ENCODE results near the gene KCTD20. TPM values are rescaled to one million over a fixed set of nuclear protein-coding genes. Genes with fewer than 3 reads are reported as not detected.

KCTD20 gene
- 51.3 and 113 TPM in 2 replicates for total RNA-seq

DNA sequence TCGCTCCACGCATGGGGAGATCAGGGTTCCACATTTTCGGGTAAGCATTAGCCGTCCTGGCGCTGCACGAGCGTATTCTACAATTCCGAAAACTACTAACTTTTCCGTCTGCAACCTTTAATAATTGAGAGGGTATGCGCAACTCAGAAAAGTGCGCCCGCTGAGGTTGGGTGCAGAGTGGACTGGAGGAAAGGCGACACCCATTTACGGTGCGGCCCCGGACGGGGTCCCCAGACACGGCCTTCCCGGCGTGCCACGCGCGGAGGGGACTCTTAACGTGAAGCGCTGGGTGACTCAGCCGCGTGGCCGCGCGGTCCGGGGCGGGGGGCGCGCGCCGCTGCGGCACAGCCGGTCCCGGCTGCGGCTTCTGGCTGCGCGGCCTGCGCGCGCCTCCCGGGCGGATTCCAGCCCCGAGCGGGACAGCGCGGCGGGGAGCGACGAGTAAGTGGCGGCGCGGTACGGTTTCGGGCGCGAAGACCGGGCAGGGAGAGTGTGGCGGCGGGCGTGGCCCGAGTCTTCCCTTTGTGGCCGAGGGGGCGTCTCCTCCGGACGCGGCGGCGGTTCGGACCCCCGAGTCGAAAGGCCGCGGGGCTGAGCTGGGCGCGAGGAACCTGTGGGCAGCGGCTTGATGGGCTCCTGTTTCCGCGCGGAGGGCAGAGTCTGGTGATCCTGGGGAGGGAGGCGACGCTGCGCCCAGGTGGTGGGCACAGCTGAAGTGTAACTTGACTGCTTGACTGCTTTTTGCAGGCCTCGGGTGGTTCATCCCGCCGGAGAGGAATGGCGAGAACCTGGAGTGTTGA is at the start of gene KCTD20, which contains the start of gene PXT1:
Gene KCTD20 (plus strand): TSS at position 330 of the 800 bp plus-strand sequence. CDS start 27,098 bp downstream, outside the sequence.
Gene PXT1 (minus strand): TSS at position 184 of the 800 bp plus-strand sequence. CDS start 16,772 bp downstream, outside the sequence.

Other genes starting within 250 kb of the KCTD20 start
- 18.1 and 24.4 TPM in 2 replicates for gene BRPF3, start 246.3 kb upstream of the KCTD20 start, total RNA-seq
- gene PNPLA1, start 172.9 kb upstream of the KCTD20 start, total RNA-seq, result 0.03 and 0.07 TPM in 2 replicates
- gene BNIP5, start 106.1 kb upstream of the KCTD20 start, total RNA-seq, result not detected in 2 replicates
- 0.59 and 0.79 TPM in 2 replicates for gene ETV7, start 55.3 kb upstream of the KCTD20 start, total RNA-seq
- gene PXT1, start 146 bp upstream of the KCTD20 start, total RNA-seq, result 0.03 and 0.13 TPM in 2 replicates
- 23.7 and 25.7 TPM in 2 replicates for gene STK38, start 104.5 kb downstream of the KCTD20 start, total RNA-seq
- 136 and 171 TPM in 2 replicates for gene SRSF3, start 151.4 kb downstream of the KCTD20 start, total RNA-seq
- 486 and 1,009 TPM in 2 replicates for gene CDKN1A, start 235.7 kb downstream of the KCTD20 start, total RNA-seq